Measurements from ENCODE around the gene CCR1. TPM values are rescaled to one million over a fixed set of nuclear protein-coding genes. Genes with fewer than 3 reads are reported as not detected.

Gene CCR1
- total and polyA plus RNA-seq, 9 of the 15 experiments (the other 6 are each of a cell fraction or from before 2014, with no cell fraction given) = not detected

DNA sequence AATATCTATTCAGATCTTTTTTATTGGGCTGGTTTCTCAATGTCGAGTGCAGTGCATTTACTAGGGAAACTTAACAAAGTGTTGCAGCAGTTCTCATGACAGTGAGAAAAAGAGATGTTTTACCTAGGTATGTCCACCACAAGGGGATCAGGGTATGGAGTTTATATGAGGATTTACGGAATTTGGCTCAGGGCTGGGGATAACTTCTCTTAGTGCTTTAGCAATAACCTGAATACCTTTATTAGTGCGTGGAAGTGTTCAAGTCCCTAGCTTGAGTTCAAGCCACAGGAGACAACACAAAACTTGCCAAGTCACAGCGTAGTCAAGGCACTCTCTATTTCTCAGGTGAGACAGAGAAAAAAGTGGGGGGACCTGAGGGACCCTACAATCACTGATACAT, 30.3 kb upstream of the CCR1 start:
- no peak overlapping the region for H3K4me2 ChIP-seq (ENCODE audit: insufficient read depth, low read length)
- no peak for ATAC-seq
- H3K9me1 ChIP-seq (ENCODE audit: control insufficient read depth, insufficient read depth, low read length) = no peaks in the 10 kb centered on the region
- no peak for FAIRE-seq
- H4K20me1 ChIP-seq (replicated peaks; ENCODE audit: control insufficient read depth, insufficient read depth, low read length) = no peaks in the 10 kb centered on the region
- H3K36me3 ChIP-seq (ENCODE audit: control insufficient read depth, insufficient read depth, low read length) = no peaks in the 10 kb centered on the region
- H2AFZ ChIP-seq (ENCODE audit: low read depth, low read length) = no peak overlapping the region
- H3K27me3 ChIP-seq (ENCODE audit: control insufficient read depth in 2 of 2, insufficient read depth in 2 of 2, low read length in 2 of 2) = peaks cover 0 to 16% of the 10 kb centered on the region in 2 experiments; a peak in 2 of 5 replicates
- no TSS peak for BruUV-seq (replicated peaks)
- intact Hi-C loops (cut with micrococcal nuclease) = no loop called here
- H3K9me3 ChIP-seq (replicated peaks; ENCODE audit: control insufficient read depth, insufficient read depth, low read depth, low read length) = no peaks in the 10 kb centered on the region
- H3K9ac ChIP-seq (ENCODE audit: insufficient read depth in 1 of 2, low read depth in 2 of 2, low read length in 2 of 2) = no peak overlapping the region
- CTCF ChIA-PET (ENCODE audit: low intra/inter-chr PET ratio) = no interaction called here
- in situ Hi-C loops (cut with MboI) = no loop called here
- H3K27ac ChIP-seq (ENCODE audit: extremely low read depth, low read depth, low read length) = no peak overlapping the region
- no peak for DNase-seq (ENCODE audit: extremely low read depth in 1 of 4, low spot score in 3 of 4)
- POLR2A ChIA-PET = interaction anchor here (1.0 kb wide), 1 partner anchor 28 kb away, joined by 3 read pairs; no protein-coding TSS in a partner anchor
- no peak overlapping the region for H3K4me3 ChIP-seq
- WGBS (ENCODE audit: insufficient coverage, low coverage, missing lambda C conversion rate) = 0% methylated on average over 4 of the region's 4 CpGs
- no peaks in the 10 kb centered on the region; a peak in 1 of 5 replicates for H3K4me1 ChIP-seq (replicated peaks in 1 of 2; ENCODE audit: control insufficient read depth in 2 of 2, insufficient read depth in 2 of 2, low read length in 2 of 2)
- H3K79me2 ChIP-seq (ENCODE audit: control insufficient read depth, insufficient read depth, low read length) = no peaks in the 10 kb centered on the region
- TF ChIP-seq ETV1 (tag; conservative IDR thresholded peaks at IDR 0.05; ENCODE audit: low read depth) = no peak
- TF ChIP-seq, protein P1, sequence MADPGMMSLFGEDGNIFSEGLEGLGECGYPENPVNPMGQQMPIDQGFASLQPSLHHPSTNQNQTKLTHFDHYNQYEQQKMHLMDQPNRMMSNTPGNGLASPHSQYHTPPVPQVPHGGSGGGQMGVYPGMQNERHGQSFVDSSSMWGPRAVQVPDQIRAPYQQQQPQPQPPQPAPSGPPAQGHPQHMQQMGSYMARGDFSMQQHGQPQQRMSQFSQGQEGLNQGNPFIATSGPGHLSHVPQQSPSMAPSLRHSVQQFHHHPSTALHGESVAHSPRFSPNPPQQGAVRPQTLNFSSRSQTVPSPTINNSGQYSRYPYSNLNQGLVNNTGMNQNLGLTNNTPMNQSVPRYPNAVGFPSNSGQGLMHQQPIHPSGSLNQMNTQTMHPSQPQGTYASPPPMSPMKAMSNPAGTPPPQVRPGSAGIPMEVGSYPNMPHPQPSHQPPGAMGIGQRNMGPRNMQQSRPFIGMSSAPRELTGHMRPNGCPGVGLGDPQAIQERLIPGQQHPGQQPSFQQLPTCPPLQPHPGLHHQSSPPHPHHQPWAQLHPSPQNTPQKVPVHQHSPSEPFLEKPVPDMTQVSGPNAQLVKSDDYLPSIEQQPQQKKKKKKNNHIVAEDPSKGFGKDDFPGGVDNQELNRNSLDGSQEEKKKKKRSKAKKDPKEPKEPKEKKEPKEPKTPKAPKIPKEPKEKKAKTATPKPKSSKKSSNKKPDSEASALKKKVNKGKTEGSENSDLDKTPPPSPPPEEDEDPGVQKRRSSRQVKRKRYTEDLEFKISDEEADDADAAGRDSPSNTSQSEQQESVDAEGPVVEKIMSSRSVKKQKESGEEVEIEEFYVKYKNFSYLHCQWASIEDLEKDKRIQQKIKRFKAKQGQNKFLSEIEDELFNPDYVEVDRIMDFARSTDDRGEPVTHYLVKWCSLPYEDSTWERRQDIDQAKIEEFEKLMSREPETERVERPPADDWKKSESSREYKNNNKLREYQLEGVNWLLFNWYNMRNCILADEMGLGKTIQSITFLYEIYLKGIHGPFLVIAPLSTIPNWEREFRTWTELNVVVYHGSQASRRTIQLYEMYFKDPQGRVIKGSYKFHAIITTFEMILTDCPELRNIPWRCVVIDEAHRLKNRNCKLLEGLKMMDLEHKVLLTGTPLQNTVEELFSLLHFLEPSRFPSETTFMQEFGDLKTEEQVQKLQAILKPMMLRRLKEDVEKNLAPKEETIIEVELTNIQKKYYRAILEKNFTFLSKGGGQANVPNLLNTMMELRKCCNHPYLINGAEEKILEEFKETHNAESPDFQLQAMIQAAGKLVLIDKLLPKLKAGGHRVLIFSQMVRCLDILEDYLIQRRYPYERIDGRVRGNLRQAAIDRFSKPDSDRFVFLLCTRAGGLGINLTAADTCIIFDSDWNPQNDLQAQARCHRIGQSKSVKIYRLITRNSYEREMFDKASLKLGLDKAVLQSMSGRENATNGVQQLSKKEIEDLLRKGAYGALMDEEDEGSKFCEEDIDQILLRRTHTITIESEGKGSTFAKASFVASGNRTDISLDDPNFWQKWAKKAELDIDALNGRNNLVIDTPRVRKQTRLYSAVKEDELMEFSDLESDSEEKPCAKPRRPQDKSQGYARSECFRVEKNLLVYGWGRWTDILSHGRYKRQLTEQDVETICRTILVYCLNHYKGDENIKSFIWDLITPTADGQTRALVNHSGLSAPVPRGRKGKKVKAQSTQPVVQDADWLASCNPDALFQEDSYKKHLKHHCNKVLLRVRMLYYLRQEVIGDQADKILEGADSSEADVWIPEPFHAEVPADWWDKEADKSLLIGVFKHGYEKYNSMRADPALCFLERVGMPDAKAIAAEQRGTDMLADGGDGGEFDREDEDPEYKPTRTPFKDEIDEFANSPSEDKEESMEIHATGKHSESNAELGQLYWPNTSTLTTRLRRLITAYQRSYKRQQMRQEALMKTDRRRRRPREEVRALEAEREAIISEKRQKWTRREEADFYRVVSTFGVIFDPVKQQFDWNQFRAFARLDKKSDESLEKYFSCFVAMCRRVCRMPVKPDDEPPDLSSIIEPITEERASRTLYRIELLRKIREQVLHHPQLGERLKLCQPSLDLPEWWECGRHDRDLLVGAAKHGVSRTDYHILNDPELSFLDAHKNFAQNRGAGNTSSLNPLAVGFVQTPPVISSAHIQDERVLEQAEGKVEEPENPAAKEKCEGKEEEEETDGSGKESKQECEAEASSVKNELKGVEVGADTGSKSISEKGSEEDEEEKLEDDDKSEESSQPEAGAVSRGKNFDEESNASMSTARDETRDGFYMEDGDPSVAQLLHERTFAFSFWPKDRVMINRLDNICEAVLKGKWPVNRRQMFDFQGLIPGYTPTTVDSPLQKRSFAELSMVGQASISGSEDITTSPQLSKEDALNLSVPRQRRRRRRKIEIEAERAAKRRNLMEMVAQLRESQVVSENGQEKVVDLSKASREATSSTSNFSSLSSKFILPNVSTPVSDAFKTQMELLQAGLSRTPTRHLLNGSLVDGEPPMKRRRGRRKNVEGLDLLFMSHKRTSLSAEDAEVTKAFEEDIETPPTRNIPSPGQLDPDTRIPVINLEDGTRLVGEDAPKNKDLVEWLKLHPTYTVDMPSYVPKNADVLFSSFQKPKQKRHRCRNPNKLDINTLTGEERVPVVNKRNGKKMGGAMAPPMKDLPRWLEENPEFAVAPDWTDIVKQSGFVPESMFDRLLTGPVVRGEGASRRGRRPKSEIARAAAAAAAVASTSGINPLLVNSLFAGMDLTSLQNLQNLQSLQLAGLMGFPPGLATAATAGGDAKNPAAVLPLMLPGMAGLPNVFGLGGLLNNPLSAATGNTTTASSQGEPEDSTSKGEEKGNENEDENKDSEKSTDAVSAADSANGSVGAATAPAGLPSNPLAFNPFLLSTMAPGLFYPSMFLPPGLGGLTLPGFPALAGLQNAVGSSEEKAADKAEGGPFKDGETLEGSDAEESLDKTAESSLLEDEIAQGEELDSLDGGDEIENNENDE (IDR thresholded peaks at IDR 0.05; ENCODE audit: low read depth, low read length) = no peak
- no peak for TF ChIP-seq CHCHD3 (CRISPR knock-in tag; IDR thresholded peaks at IDR 0.05)
- no peak for TF ChIP-seq SUPT5H (IDR thresholded peaks at IDR 0.05)
- no peak for TF ChIP-seq LARP7 (IDR thresholded peaks at IDR 0.05)
- no peak for TF ChIP-seq NR2C2 (CRISPR knock-in tag; IDR thresholded peaks at IDR 0.05)
- no peak for TF ChIP-seq NR2C2 (tag; IDR thresholded peaks at IDR 0.05)
- TF ChIP-seq FOXA3 (CRISPR knock-in tag; conservative IDR thresholded peaks at IDR 0.05 in 1 of 2, IDR thresholded peaks at IDR 0.05 in 1 of 2) = no peak
- TF ChIP-seq, protein P2, sequence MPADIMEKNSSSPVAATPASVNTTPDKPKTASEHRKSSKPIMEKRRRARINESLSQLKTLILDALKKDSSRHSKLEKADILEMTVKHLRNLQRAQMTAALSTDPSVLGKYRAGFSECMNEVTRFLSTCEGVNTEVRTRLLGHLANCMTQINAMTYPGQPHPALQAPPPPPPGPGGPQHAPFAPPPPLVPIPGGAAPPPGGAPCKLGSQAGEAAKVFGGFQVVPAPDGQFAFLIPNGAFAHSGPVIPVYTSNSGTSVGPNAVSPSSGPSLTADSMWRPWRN (IDR thresholded peaks at IDR 0.05; ENCODE audit: low read depth) = no peak
- TF ChIP-seq, protein P3, sequence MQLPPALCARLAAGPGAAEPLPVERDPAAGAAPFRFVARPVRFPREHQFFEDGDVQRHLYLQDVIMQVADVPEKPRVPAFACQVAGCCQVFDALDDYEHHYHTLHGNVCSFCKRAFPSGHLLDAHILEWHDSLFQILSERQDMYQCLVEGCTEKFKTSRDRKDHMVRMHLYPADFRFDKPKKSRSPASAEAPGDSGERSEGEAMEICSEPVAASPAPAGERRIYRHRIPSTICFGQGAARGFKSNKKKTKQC (CRISPR knock-in tag; IDR thresholded peaks at IDR 0.05) = no peak
- TF ChIP-seq FOS (IDR thresholded peaks at IDR 0.05; ENCODE audit: extremely low read depth, insufficient read length) = no peak
- no peak for TF ChIP-seq KAT8 (IDR thresholded peaks at IDR 0.05; ENCODE audit: low read depth)

All from K562 (cell line).